ENCODE measurements around the gene ZFAND5.

Gene ZFAND5

GRCh38 chr9:72315510-72316311 lies 49.3 kb downstream of the ZFAND5 start:
- no peak for DNase-seq

GRCh38 chr9:72315089-72315509 lies 49.9 kb downstream of the ZFAND5 start:
- no peak for DNase-seq

GRCh38 chr9:72313507-72313906 lies 51.5 kb downstream of the ZFAND5 start:
- DNase-seq, result no peak

GRCh38 chr9:72312386-72312987 lies 52.5 kb downstream of the ZFAND5 start:
- DNase-seq, result no peak

GRCh38 chr9:72309364-72310133 lies 55.5 kb downstream of the ZFAND5 start:
- DNase-seq, result no peak

GRCh38 chr9:72306761-72307160 lies 58.2 kb downstream of the ZFAND5 start:
- DNase-seq, result no peak

GRCh38 chr9:72305707-72306106 lies 59.3 kb downstream of the ZFAND5 start:
- DNase-seq, result no peak

GRCh38 chr9:72305102-72305546 lies 59.9 kb downstream of the ZFAND5 start:
- DNase-seq, result peak; percentile 7

- no peak for DNase-seq
Observed at GRCh38 chr9:72304538-72304937, 60.5 kb downstream of the ZFAND5 start.

All from activated effector memory CD4-positive, alpha-beta T cell treated with Interleukin-2 at 50 U/mL for 16 hours (primary cell).